A549 (cell line): ENCODE data around the gene ANKRD1. TPM values are rescaled to one million over a fixed set of nuclear protein-coding genes. Genes with fewer than 3 reads are reported as not detected.

ENCODE experiments used
- ATAC-seq, 2 experiments: fragments of 200-7000 bp in 1 of 2; fragments of >200 bp in 1 of 2; cut with Nextera tagmentation in 1 of 2; cut with Tn5 transposase in 1 of 2; 3 replicates each; pipeline versions ENCODE4 v1.8.0 to v1.9.1; 2018 to 2020; ENCODE audit warnings: mild to moderate bottlenecking in 1 of 2, moderate library complexity in 1 of 2
- CTCF ChIA-PET: fragments of 300-600 bp; sonication (Branson Sonifier 250); formaldehyde crosslinking; extraction: SDS; loops from one replicate; lab custom pipeline; 2021; ENCODE audit warnings: antibody characterized with exemption, inconsistent platforms; lab: Yijun Ruan, JAX
- POLR2A ChIA-PET: fragments of 350-600 bp; formaldehyde crosslinking; extraction: SDS; loops from one replicate; lab custom pipeline; 2021; ENCODE audit warnings: antibody characterized with exemption, inconsistent platforms; lab: Yijun Ruan, JAX
- DNase-seq, 2 experiments: peaks; one replicate each; pipeline versions ENCODE4 v3.0.0 to v3.0.0-alpha.2; 2011 to 2016; ENCODE audit warnings: low read depth in 1 of 2, low spot score in 1 of 2
- FAIRE-seq: peaks from 2 replicates; lab custom pipeline; 2011; peaks lifted over from hg19 to GRCh38; lab: Jason Lieb, UNC
- H3K27ac ChIP-seq, 2 experiments: fragments of >200 bp; sonication (Bioruptor Twin); formaldehyde crosslinking; 3 replicates each; pipeline ENCODE4 v1.5.1; 2016 to 2017
- H3K4me1 ChIP-seq: fragments of >200 bp; sonication (Bioruptor Twin); formaldehyde crosslinking; 3 replicates; pipeline ENCODE4 v1.6.1; 2016
- H3K4me2 ChIP-seq: fragments of >200 bp; sonication (Bioruptor Twin); formaldehyde crosslinking; 3 replicates; pipeline ENCODE4 v1.6.1; 2016
- H3K4me3 ChIP-seq: fragments of >200 bp; sonication (Bioruptor Twin); formaldehyde crosslinking; 3 replicates; pipeline ENCODE4 v1.5.1; 2016
- H3K9me3 ChIP-seq: fragments of >200 bp; sonication (Bioruptor Twin); formaldehyde crosslinking; 3 replicates; pipeline ENCODE4 v1.6.1; 2016
- BHLHE40 ChIP-seq: IDR thresholded peaks from 2 replicates; pipeline ENCODE4 v1.6.1; 2012; ENCODE audit warnings: low read depth, low read length, inconsistent platforms
- CHD2 ChIP-seq: fragments of 150-350 bp; IDR thresholded peaks from 2 replicates; pipeline ENCODE4 v1.6.1; 2014; ENCODE audit warnings: low read length; ENCODE audit not compliant: partially characterized antibody
- EP300 ChIP-seq, 2 experiments: fragments of >200 bp; sonication (Bioruptor Twin); formaldehyde crosslinking; IDR thresholded peaks; 2 replicates in 1 of 2; 3 replicates in 1 of 2; pipeline ENCODE4 v1.6.1; 2016 to 2017
- ESRRA ChIP-seq: fragments of 150-350 bp; IDR thresholded peaks from 2 replicates; pipeline ENCODE4 v1.6.1; 2014; ENCODE audit warnings: mild to moderate bottlenecking, low read length, borderline replicate concordance
- FOSL2 ChIP-seq, 2 experiments: fragments of 450-650 bp in 1 of 2; fragments of >200 bp in 1 of 2; sonication (Bioruptor Twin) in 1 of 2; formaldehyde crosslinking; IDR thresholded peaks; 2 replicates each; pipeline versions ENCODE4 v1.5.0 to v1.6.1; 2016 to 2020; ENCODE audit warnings: mild to moderate bottlenecking in 1 of 2, moderate library complexity in 1 of 2
- HDAC2 ChIP-seq: fragments of 200-600 bp; sonication (generic); IDR thresholded peaks from 2 replicates; pipeline ENCODE4 v1.6.1; 2016
- HOXB5 ChIP-seq: fragments of 250-450 bp; sonication (Bioruptor Pico); IDR thresholded peaks from 2 replicates; pipeline ENCODE4 v1.5.0; 2020; ENCODE audit warnings: mild to moderate bottlenecking, moderate library complexity
- JUN ChIP-seq, 2 experiments: fragments of >200 bp; sonication (Bioruptor Twin); formaldehyde crosslinking; IDR thresholded peaks; 2 replicates in 1 of 2; 3 replicates in 1 of 2; pipeline ENCODE4 v1.6.1; 2016 to 2017
- JUNB ChIP-seq: fragments of >200 bp; sonication (Bioruptor Twin); formaldehyde crosslinking; IDR thresholded peaks from 2 replicates; pipeline ENCODE4 v1.6.1; 2016
- KDM5A ChIP-seq: fragments of 200-600 bp; sonication (generic); IDR thresholded peaks from 2 replicates; pipeline ENCODE4 v1.6.1; 2016; ENCODE audit warnings: antibody characterized with exemption, mild to moderate bottlenecking
- MAZ ChIP-seq: fragments of 150-350 bp; IDR thresholded peaks from 2 replicates; pipeline ENCODE4 v1.6.1; 2014; ENCODE audit warnings: antibody characterized with exemption, low read depth, low read length, borderline replicate concordance
- MYC ChIP-seq: IDR thresholded peaks from 2 replicates; pipeline ENCODE4 v1.6.1; 2012; ENCODE audit warnings: mild to moderate bottlenecking, inconsistent platforms, low read length, improper control_type of control experiment, borderline replicate concordance
- NR3C1 ChIP-seq: fragments of >200 bp; sonication (Bioruptor Twin); formaldehyde crosslinking; IDR thresholded peaks from 3 replicates; pipeline ENCODE4 v1.6.1; 2017
- PHF8 ChIP-seq: fragments of 200-600 bp; sonication (generic); IDR thresholded peaks from 2 replicates; pipeline ENCODE4 v1.6.1; 2016; ENCODE audit warnings: low read depth, mild to moderate bottlenecking, antibody characterized with exemption, moderate library complexity, borderline replicate concordance
- POLR2A ChIP-seq: IDR thresholded peaks from 2 replicates; pipeline ENCODE4 v1.6.1; 2012; ENCODE audit warnings: mild to moderate bottlenecking, low read length
- POLR2AphosphoS2 ChIP-seq: conservative IDR thresholded peaks from 2 replicates; pipeline ENCODE4 v1.6.1; 2012; ENCODE audit warnings: low read length, improper control_type of control experiment, inconsistent platforms
- RAD21 ChIP-seq, 2 experiments: fragments of >200 bp in 1 of 2; sonication (Bioruptor Twin) in 1 of 2; formaldehyde crosslinking in 1 of 2; IDR thresholded peaks in 1 of 2; conservative IDR thresholded peaks in 1 of 2; 2 replicates in 1 of 2; 3 replicates in 1 of 2; pipeline ENCODE4 v1.6.1; 2012 to 2018; ENCODE audit warnings: inconsistent platforms in 1 of 2
- RCOR1 ChIP-seq: fragments of 150-350 bp; IDR thresholded peaks from 2 replicates; pipeline ENCODE4 v1.6.1; 2014; ENCODE audit warnings: antibody characterized with exemption, low read length, low read depth
- RFX5 ChIP-seq: fragments of 450-650 bp; IDR thresholded peaks from 2 replicates; pipeline ENCODE4 v1.7.1; 2014; ENCODE audit warnings: antibody characterized with exemption, mild to moderate bottlenecking, moderate library complexity
- SMC3 ChIP-seq: fragments of >200 bp; sonication (Bioruptor Twin); formaldehyde crosslinking; IDR thresholded peaks from 3 replicates; pipeline ENCODE4 v1.6.1; 2018; ENCODE audit warnings: inconsistent platforms
- SREBF2 ChIP-seq: fragments of 450-650 bp; IDR thresholded peaks from 2 replicates; pipeline ENCODE4 v1.6.1; 2014; ENCODE audit warnings: mild to moderate bottlenecking, moderate library complexity
- TP53 ChIP-seq: fragments of 250-450 bp; sonication (Bioruptor Pico); IDR thresholded peaks from 2 replicates; pipeline ENCODE4 v1.5.0; 2021; ENCODE audit warnings: mild to moderate bottlenecking, moderate library complexity
- ZC3H11A ChIP-seq: fragments of 450-650 bp; IDR thresholded peaks from 2 replicates; pipeline ENCODE4 v1.6.1; 2014; ENCODE audit warnings: antibody characterized with exemption, mild to moderate bottlenecking
- ZNF302 ChIP-seq: fragments of 250-450 bp; sonication (Bioruptor Pico); IDR thresholded peaks from 2 replicates; pipeline ENCODE4 v1.9.0; 2021; ENCODE audit warnings: inconsistent platforms, mild to moderate bottlenecking, moderate library complexity
- WGBS: methylation state at CpG from one replicate; pipeline ENCODE4 v1.1.6; 2017; ENCODE audit errors: missing lambda C conversion rate; 5-methylcytosine and 5-hydroxymethylcytosine counted together
- polyA plus RNA-seq, 4 experiments: library from polyadenylated mRNA; depleted of rRNA in 3 of 4; stranded (reverse); fragments of >200 nt; fragmentation: RNase III in 1 of 4; extraction: RNeasy Plus Mini Kit Qiagen cat#74134 plus additional on column Dnase treatment in 1 of 4; gene quantifications; 2 replicates in 3 of 4; 3 replicates in 1 of 4; pipeline ENCODE4 v1.2.3, GENCODE V29; 2011 to 2017
- TF ChIP-seq, protein P1 (sequence below): fragments of 250-450 bp; sonication (Bioruptor Pico); IDR thresholded peaks from 2 replicates; pipeline ENCODE4 v1.5.0; 2020; ENCODE audit warnings: low read depth, mild to moderate bottlenecking, moderate library complexity
- TF ChIP-seq, protein P2 (sequence below): IDR thresholded peaks from 2 replicates; pipeline ENCODE4 v1.6.1; 2012
- TF ChIP-seq, protein P3 (sequence below): fragments of >200 bp; sonication (Bioruptor Twin); formaldehyde crosslinking; IDR thresholded peaks from 3 replicates; pipeline ENCODE4 v1.6.1; 2016
- TF ChIP-seq, protein P4 (sequence below): fragments of 250-450 bp; sonication (Bioruptor Pico); IDR thresholded peaks from 2 replicates; pipeline ENCODE4 v1.5.0; 2021; ENCODE audit warnings: mild to moderate bottlenecking, moderate library complexity, borderline replicate concordance
- TF ChIP-seq, protein P5 (sequence below): IDR thresholded peaks from 2 replicates; pipeline ENCODE4 v1.6.1; 2012

ANKRD1 gene
- polyA plus RNA-seq, 2 of the 4 experiments (the other 2 are of a cell fraction): 10.7 to 17.1 TPM

DNA sequence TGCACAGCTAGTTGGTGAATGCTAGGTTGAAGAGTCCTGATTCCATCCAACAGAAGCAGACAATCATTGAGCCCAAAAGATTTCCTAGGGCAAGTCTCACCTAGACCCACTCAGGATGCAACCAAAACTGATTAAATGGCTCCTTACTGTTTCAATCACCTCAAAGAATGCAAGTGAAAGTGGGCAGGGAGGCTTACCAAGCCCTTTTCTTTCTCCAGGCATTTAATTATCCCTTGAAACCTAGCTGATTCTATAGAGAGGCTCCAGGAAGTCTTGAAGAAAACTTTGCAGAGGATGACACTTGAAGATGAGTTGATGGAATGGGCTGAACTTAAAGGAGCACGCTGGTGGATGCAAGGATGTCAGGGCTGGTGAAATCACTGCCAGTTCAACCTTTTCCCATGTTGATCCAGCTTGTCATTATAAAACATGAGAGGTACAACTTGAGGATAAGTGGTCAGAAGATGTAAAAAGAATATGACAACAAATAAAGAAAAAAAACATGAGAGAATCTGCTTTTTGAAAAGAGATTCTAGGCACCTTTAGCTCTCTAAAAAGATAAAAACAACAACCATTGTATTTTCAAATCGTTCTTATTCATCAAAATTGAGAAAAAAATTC is 2.3 kb upstream of the ANKRD1 start:
- no peak for TF ChIP-seq ESRRA
- TF ChIP-seq TP53: no peak
- TF ChIP-seq POLR2AphosphoS2: no peak
- no peak for TF ChIP-seq HDAC2
- TF ChIP-seq, protein P1, sequence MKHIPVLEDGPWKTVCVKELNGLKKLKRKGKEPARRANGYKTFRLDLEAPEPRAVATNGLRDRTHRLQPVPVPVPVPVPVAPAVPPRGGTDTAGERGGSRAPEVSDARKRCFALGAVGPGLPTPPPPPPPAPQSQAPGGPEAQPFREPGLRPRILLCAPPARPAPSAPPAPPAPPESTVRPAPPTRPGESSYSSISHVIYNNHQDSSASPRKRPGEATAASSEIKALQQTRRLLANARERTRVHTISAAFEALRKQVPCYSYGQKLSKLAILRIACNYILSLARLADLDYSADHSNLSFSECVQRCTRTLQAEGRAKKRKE (CRISPR knock-in tag): no peak
- TF ChIP-seq CHD2: no peak
- no peak for TF ChIP-seq JUNB
- TF ChIP-seq MYC: no peak
- TF ChIP-seq ZNF302 (CRISPR knock-in tag): no peak
- TF ChIP-seq, protein P2, sequence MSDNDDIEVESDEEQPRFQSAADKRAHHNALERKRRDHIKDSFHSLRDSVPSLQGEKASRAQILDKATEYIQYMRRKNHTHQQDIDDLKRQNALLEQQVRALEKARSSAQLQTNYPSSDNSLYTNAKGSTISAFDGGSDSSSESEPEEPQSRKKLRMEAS: no peak
- no peak for TF ChIP-seq RAD21 (conservative IDR thresholded peaks at IDR 0.05 in 1 of 2, IDR thresholded peaks at IDR 0.05 in 1 of 2)
- TF ChIP-seq KDM5A: no peak
- no peak for TF ChIP-seq SMC3
- no peak for TF ChIP-seq JUN (IDR thresholded peaks at IDR 0.05)
- TF ChIP-seq, protein P3, sequence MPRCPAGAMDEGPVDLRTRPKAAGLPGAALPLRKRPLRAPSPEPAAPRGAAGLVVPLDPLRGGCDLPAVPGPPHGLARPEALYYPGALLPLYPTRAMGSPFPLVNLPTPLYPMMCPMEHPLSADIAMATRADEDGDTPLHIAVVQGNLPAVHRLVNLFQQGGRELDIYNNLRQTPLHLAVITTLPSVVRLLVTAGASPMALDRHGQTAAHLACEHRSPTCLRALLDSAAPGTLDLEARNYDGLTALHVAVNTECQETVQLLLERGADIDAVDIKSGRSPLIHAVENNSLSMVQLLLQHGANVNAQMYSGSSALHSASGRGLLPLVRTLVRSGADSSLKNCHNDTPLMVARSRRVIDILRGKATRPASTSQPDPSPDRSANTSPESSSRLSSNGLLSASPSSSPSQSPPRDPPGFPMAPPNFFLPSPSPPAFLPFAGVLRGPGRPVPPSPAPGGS: no peak
- TF ChIP-seq NR3C1: no peak
- TF ChIP-seq EP300 (IDR thresholded peaks at IDR 0.05): no peak
- TF ChIP-seq RFX5: no peak
- TF ChIP-seq, protein P4, sequence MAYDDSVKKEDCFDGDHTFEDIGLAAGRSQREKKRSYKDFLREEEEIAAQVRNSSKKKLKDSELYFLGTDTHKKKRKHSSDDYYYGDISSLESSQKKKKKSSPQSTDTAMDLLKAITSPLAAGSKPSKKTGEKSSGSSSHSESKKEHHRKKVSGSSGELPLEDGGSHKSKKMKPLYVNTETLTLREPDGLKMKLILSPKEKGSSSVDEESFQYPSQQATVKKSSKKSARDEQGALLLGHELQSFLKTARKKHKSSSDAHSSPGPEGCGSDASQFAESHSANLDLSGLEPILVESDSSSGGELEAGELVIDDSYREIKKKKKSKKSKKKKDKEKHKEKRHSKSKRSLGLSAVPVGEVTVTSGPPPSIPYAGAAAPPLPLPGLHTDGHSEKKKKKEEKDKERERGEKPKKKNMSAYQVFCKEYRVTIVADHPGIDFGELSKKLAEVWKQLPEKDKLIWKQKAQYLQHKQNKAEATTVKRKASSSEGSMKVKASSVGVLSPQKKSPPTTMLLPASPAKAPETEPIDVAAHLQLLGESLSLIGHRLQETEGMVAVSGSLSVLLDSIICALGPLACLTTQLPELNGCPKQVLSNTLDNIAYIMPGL (CRISPR knock-in tag): no peak
- no peak for DNase-seq
- peak overlapping the region; percentile 80 to 84; a peak in 4 of 6 replicates for H3K27ac ChIP-seq
- ChIA-PET CTCF (interaction anchor here (1.2 to 2.0 kb wide), 2 partner anchors 12 to 328 kb away, joined by 3 to 14 read pairs; no protein-coding TSS in a partner anchor), POLR2A (no interaction called here)
- 55% methylated on average over 2 of the region's 2 CpGs for WGBS
- no peak overlapping the region for H3K4me3 ChIP-seq
- H3K4me1 ChIP-seq: peaks cover 35% of the 10 kb centered on the region
- ATAC-seq: no peak
- H3K9me3 ChIP-seq: no peaks in the 10 kb centered on the region
- FAIRE-seq: no peak
- H3K4me2 ChIP-seq: no peak overlapping the region

DNA sequence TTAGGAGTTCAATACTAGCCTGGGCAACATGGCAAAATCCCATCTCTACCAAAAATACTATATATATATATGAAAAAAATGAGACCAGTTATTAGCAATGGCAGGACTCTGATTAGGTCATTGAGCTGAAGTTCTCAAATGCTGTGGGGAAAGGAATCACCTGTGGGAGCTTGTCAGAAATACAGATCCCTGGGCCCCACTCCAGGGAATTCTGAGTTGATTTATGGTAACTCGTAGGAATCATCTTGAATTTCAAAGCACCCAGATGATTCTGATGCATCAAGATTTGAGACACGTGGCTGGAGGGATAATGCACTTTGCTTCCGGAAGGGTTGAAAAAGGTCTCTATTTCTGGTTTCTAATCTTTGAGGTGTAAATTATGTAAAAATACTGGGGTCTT is 1.0 kb upstream of the ANKRD1 start:
- WGBS: 95% methylated on average over 3 of the region's 3 CpGs
- H3K9me3 ChIP-seq: no peaks in the 10 kb centered on the region
- POLR2A ChIA-PET: interaction anchor here (1.6 kb wide), 1 partner anchor 9 kb away, joined by 10 read pairs; no protein-coding TSS in a partner anchor
- peak overlapping the region; percentile 83 for H3K4me2 ChIP-seq
- TF ChIP-seq, protein P5, sequence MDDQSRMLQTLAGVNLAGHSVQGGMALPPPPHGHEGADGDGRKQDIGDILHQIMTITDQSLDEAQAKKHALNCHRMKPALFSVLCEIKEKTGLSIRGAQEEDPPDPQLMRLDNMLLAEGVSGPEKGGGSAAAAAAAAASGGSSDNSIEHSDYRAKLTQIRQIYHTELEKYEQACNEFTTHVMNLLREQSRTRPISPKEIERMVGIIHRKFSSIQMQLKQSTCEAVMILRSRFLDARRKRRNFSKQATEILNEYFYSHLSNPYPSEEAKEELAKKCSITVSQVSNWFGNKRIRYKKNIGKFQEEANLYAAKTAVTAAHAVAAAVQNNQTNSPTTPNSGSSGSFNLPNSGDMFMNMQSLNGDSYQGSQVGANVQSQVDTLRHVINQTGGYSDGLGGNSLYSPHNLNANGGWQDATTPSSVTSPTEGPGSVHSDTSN: no peak
- TF ChIP-seq BHLHE40 (no peak), MAZ (no peak), PHF8 (no peak), ZC3H11A (no peak), JUN (IDR thresholded peaks at IDR 0.05) (no peak), MYC (no peak), FOSL2 (IDR thresholded peaks at IDR 0.05) (no peak), FOSL2 (CRISPR knock-in tag; IDR thresholded peaks at IDR 0.05) (no peak), RCOR1 (no peak), JUNB (no peak), SREBF2 (no peak), POLR2A (no peak), HOXB5 (no peak)
- no peak overlapping the region for H3K4me3 ChIP-seq
- no peak for FAIRE-seq
- H3K4me1 ChIP-seq: peaks cover 35% of the 10 kb centered on the region
- peak overlapping the region; percentile 80 to 84 for H3K27ac ChIP-seq
- no peak for DNase-seq
- ATAC-seq: no peak
- CTCF ChIA-PET: interaction anchor here (0.9 to 2.1 kb wide), 4 partner anchors 11 to 117 kb away, joined by 3 to 19 read pairs (median 10); no protein-coding TSS in a partner anchor
